NB4 (cell line): Measurements from ENCODE around the gene ARMC7.

Source experiments
- DNase-seq: peaks from one replicate; pipeline ENCODE4 v3.0.0; 2010; ENCODE audit warnings: low read depth
- H3K4me3 ChIP-seq: one replicate; pipeline ENCODE4 v1.5.1; 2011; ENCODE audit warnings: mild to moderate bottlenecking, low read depth, low read length, moderate library complexity
- CTCF ChIP-seq: IDR thresholded peaks from one replicate; pipeline ENCODE4 v1.5.1; 2012; ENCODE audit warnings: low read depth, low read length
- MAX ChIP-seq: IDR thresholded peaks from 2 replicates; pipeline ENCODE4 v1.6.1; 2011; ENCODE audit warnings: low read depth, low read length
- MYC ChIP-seq: IDR thresholded peaks from 2 replicates; pipeline ENCODE4 v1.6.1; 2011; ENCODE audit warnings: low read depth, low read length
- POLR2A ChIP-seq: IDR thresholded peaks from 2 replicates; pipeline ENCODE4 v1.6.1; 2011; ENCODE audit warnings: mild to moderate bottlenecking; ENCODE audit not compliant: insufficient read length; ENCODE audit errors: extremely low read depth

The ARMC7 gene

GRCh38 chr17:75110234-75110937 lies 617 bp downstream of the ARMC7 start:
- peak overlapping the region; percentile 86 for H3K4me3 ChIP-seq
- TF ChIP-seq CTCF (no peak), MYC (no peak), MAX (no peak), POLR2A (no peak)
- no peak for DNase-seq

GRCh38 chr17:75111777-75112335 lies 2.1 kb downstream of the ARMC7 start:
- no peak for DNase-seq
- H3K4me3 ChIP-seq, result no peak overlapping the region
- TF ChIP-seq MYC, result no peak
- TF ChIP-seq MAX, result no peak
- no peak for TF ChIP-seq POLR2A
- TF ChIP-seq CTCF, result no peak

GRCh38 chr17:75113798-75114551 lies 4.2 kb downstream of the ARMC7 start:
- TF ChIP-seq MYC (no peak), CTCF (peak; percentile 87), MAX (peak; percentile 48; the same call in 1 of the 2 replicates), POLR2A (no peak)
- peak; percentile 93 for DNase-seq
- peak overlapping the region; percentile 56 for H3K4me3 ChIP-seq

GRCh38 chr17:75114552-75115314 lies 5.0 kb downstream of the ARMC7 start:
- TF ChIP-seq CTCF, result no peak
- no peak for TF ChIP-seq POLR2A
- no peak for TF ChIP-seq MYC
- TF ChIP-seq MAX, result no peak
- DNase-seq, result no peak
- peak overlapping the region; percentile 56 for H3K4me3 ChIP-seq

- no peak overlapping the region for H3K4me3 ChIP-seq
- TF ChIP-seq MYC (no peak), POLR2A (no peak), MAX (no peak)
Observed at GRCh38 chr17:75115555-75115954, 5.8 kb downstream of the ARMC7 start.

More at GRCh38 chr17:75115555-75115954, 5.8 kb downstream of the ARMC7 start:
- no peak for DNase-seq
